AG04449 (cell line): ENCODE results near the gene SCARB1.
A peak's percentile ranks its signal among the peaks of the same experiment; 100 is the strongest.

Experiments used
- CTCF ChIA-PET: fragments of 350-600 bp; formaldehyde crosslinking; extraction: SDS; loops from one replicate; lab custom pipeline; 2021; ENCODE audit warnings: antibody characterized with exemption; lab: Yijun Ruan, JAX
- POLR2A ChIA-PET: fragments of 400-600, 350-600 bp; formaldehyde crosslinking; extraction: SDS; loops from one replicate; lab custom pipeline; 2020; ENCODE audit warnings: antibody characterized with exemption, inconsistent platforms; lab: Yijun Ruan, JAX
- DNase-seq: peaks from one replicate; pipeline ENCODE4 v3.0.0-alpha.2; 2010; ENCODE audit warnings: low read depth, low spot score
- H3K4me3 ChIP-seq: 2 replicates; pipeline ENCODE4 v1.5.1; 2011; ENCODE audit warnings: low read depth, mild to moderate bottlenecking, control low read depth, low read length
- TF ChIP-seq, protein P1 (sequence below): IDR thresholded peaks from one replicate; pipeline ENCODE4 v1.5.1; 2011; ENCODE audit warnings: mild to moderate bottlenecking, moderate library complexity, low read length, control low read depth, inconsistent platforms; ENCODE audit not compliant: insufficient read depth; ENCODE audit errors: missing control alignments

Gene SCARB1

DNA sequence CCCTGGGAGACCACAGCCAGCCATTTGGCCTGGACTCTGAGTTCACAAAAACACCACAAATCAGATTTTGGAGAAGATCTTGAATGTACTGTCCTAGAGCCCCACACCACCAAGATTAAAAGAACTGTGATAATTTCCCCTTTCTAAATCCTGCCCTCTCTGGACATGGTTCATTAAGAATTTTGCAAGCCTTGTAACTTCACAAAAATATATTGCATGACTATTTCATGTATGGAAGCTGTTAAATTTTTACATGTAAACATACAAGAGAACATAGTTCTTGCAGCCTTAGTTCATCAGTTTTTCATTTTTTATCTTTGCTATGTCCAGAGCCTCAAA, 97.0 kb downstream of the SCARB1 start:
- POLR2A ChIA-PET: interaction anchor here (0.9 kb wide), 1 partner anchor 256 kb away, joined by 3 read pairs; no protein-coding TSS in a partner anchor
- no peak overlapping the region for H3K4me3 ChIP-seq
- TF ChIP-seq, protein P1, sequence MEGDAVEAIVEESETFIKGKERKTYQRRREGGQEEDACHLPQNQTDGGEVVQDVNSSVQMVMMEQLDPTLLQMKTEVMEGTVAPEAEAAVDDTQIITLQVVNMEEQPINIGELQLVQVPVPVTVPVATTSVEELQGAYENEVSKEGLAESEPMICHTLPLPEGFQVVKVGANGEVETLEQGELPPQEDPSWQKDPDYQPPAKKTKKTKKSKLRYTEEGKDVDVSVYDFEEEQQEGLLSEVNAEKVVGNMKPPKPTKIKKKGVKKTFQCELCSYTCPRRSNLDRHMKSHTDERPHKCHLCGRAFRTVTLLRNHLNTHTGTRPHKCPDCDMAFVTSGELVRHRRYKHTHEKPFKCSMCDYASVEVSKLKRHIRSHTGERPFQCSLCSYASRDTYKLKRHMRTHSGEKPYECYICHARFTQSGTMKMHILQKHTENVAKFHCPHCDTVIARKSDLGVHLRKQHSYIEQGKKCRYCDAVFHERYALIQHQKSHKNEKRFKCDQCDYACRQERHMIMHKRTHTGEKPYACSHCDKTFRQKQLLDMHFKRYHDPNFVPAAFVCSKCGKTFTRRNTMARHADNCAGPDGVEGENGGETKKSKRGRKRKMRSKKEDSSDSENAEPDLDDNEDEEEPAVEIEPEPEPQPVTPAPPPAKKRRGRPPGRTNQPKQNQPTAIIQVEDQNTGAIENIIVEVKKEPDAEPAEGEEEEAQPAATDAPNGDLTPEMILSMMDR: no peak
- no peak for DNase-seq
- CTCF ChIA-PET: interaction anchor here (0.6 to 9.0 kb wide), 54 partner anchors 9 to 748 kb away, joined by 3 to 83 read pairs (median 5); partner anchors contain the start of gene NCOR2

DNA sequence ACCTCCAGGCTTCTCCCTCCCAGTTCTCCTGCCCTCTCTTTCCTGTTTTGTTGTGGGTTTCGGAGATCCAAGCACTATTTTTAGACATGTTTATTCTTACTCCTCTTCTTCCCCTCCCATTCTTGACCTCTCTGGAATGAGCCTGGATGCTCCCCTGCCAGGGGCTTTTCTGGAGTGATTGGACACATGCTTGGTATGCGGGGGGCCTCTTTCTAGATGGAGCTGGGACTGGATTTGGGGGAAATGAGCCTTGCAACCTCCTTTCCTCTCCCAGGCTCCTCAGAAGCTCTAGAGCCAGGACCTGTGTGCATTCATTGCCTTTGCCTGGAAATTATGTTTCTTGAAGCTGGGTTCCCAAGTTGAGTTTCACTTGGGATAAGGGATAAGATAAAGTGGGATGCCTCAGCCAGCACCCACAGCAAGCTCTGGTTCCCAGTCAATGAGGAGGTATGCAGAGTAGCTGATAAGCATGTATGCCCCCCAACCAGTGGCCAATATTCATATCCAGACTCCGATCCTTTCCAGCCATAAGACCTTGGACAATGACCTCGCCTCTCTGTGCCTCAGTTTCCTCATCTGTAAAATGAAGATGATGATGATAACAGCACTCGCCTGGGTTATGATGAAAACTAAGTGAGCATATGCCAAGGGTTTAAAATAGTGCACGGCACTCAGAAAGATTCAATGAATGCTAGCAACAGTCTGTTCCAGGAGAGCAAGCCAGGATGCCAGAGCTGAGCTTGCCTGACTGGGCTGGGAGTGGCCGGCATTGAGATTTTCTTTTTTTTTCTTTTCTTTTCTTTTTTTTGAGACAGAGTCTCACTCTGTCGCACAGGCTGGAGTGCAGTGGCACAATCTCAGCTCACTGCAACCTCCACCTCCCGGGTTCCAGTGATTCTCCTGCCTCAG, 97.8 kb downstream of the SCARB1 start:
- POLR2A ChIA-PET: interaction anchor here (0.7 to 2.3 kb wide), 8 partner anchors 11 to 449 kb away, joined by 3 to 12 read pairs (median 4); no protein-coding TSS in a partner anchor
- TF ChIP-seq, protein P1: no peak
- CTCF ChIA-PET: interaction anchor here (0.6 to 9.0 kb wide), 60 partner anchors 10 to 747 kb away, joined by 3 to 83 read pairs (median 5); partner anchors contain the start of gene NCOR2
- no peak overlapping the region for H3K4me3 ChIP-seq
- DNase-seq: no peak

DNA sequence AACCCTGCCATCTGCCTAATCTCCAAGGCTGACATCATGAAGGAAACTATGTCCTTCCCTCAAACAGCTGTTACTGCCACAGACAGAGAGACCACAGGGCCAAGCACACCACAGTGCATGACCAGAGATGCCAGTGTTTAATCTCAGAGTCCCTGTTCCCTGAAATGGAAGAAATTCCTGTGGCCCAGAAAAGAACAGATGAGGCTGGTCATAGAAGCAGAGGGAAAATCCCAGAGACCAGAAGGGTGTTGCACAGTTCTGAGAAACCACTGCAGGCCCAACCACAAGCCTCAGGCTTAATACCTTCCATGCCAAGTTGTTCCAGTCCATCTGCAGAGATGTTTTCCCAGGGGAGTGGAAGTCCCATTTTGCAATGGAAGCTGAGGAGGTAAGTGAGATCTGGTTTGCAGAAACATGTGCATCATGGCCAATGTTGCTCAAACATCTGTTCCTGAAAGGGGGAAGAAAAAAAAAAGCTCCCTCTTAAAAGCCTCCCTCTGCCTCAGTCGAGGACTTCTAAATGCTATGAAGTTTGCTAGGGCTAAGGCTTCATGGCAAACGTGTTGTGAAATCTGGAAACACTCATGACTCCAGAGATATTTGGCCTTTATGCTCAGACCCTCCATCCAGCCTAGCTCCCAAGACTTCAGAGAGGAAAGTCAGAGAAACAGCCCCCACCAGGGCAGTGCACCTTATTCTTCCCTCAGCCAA, 98.6 kb downstream of the SCARB1 start:
- TF ChIP-seq, protein P1: no peak
- H3K4me3 ChIP-seq: no peak overlapping the region
- DNase-seq: peak; percentile 99
- CTCF ChIA-PET: interaction anchor here (0.6 to 9.0 kb wide), 48 partner anchors 8 to 737 kb away, joined by 3 to 83 read pairs (median 5); partner anchors contain the start of gene NCOR2
- POLR2A ChIA-PET: interaction anchor here (0.7 to 2.3 kb wide), 9 partner anchors 10 to 448 kb away, joined by 3 to 12 read pairs (median 3); partner anchors contain the start of gene UBC

DNA sequence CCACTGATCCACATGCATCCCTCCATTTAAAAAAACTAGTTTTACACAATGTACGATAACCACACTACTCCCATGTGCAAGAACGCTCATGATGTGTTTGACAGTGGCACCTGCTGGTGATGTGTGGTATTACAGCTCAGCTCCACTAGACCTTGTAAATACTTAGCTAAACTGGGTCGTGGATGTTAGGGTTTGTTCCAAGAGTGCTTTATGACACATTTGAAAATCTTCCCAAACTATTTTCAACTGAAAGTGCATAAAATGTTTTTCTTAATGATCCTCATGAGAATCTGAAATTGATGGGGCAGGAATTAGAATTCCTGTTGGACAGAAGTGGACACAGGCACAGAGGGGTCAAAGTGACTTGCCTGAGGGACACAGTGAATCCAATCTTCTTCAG, 99.2 kb downstream of the SCARB1 start:
- POLR2A ChIA-PET: interaction anchor here (0.7 to 2.3 kb wide), 7 partner anchors 9 to 384 kb away, joined by 3 to 12 read pairs (median 4); partner anchors contain the start of gene UBC
- DNase-seq: no peak

DNA sequence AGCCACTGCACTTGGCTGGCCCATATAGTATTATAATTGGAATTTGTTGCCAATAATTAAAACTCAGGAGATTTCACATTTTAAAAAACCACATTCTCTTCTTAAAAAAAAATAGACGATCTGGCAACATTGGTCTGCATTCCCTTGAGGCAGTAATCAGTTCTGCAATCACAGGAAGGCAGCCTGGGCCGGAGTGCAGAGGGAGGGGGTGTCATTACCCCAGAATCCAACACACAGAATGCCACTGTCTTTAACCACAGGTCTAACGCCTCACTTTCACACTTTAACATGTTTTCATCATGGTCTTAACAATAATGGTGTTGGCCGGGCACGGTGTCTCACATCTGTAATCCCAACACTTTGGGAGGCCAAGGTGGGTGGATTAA, 100.1 kb downstream of the SCARB1 start:
- TF ChIP-seq, protein P1: no peak
- CTCF ChIA-PET: interaction anchor here (1.2 to 9.0 kb wide), 10 partner anchors 8 to 385 kb away, joined by 3 to 83 read pairs (median 38); partner anchors contain the start of gene NCOR2
- H3K4me3 ChIP-seq: no peak overlapping the region
- POLR2A ChIA-PET: interaction anchor here (1.5 kb wide), 1 partner anchor 8 kb away, joined by 9 read pairs; no protein-coding TSS in a partner anchor
- DNase-seq: no peak

More for the DNA sequence above, 99.2 kb downstream of the SCARB1 start:
- no peak overlapping the region for H3K4me3 ChIP-seq
- CTCF ChIA-PET: interaction anchor here (0.6 to 9.0 kb wide), 35 partner anchors 8 to 736 kb away, joined by 3 to 83 read pairs (median 5); partner anchors contain the start of gene NCOR2
- TF ChIP-seq, protein P1: peak; percentile 56
